ENCODE results near the gene PSMD2.

Gene PSMD2

DNA sequence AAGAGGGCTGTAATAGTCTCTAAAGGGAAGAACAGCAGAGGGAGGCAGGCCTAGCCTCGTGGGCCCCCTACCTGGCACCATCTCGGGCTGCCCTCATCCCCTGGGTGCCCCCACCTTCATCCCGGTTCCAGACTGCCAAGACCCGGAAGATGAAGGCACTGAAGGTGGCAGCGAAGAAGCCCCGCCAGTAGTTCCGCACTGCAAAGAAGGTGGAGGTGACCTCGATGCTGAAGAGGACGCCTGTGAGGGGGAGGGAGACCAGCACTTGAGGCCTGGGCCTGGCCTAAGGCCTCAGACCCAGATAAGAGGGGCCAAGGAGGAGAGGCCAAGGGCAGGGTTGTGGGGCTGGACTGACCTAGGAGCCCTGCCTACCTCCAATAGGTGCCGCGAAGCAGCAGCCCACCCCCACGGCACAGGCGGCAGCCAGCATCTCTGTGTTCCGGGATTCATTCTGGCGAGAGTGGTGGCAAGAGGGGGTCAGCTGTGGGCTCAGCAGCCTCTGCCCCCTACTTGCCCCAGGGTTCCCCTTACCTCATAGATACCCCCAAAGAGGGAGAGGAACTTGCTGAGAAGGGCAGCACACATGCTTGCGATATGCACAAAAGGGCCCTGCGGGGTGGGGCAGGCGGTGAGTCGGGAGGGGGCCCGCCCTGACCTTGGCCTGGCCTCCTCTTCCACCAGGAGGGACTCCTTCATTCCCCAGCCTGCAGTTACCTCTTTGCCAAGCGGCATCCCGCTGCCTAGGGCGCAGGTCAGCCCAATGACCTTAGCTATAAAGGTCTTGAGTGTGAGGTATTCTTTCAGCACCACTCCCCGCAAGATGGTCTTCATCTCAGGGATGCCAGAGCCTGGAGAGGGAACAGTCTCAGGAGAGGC, 58.4 kb downstream of the PSMD2 start:
- no peak for DNase-seq (ENCODE audit: low read depth)

DNA sequence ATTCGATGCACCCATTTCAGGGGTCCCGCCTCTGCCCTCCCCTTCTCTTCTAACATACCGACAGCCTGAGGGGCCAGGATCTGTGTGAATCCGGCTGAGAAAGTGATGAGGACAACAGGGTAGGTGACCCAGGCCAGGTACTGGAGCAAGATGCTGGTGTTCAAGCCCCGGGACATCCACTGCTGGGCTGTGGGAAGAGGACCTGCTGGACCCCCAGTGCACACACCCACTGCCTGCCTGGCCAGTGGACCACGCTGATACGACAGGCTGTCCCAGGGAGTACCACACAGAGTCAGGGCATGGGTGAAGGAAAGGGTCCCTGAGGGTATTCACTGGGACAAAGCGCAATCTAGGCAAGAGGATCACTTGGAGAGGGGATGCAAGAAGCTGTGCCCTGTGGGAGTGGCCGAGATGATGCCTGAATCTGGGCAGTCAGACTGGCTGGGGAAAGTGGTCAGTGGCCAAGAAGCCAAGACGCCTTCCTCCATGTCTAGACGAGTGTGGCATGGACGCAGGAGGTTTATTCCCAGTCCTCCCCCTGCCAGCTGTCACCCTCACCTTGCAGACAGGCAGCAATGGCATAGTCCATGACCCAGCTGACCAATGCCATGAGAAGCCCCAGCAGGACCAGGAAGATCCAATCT, 59.2 kb downstream of the PSMD2 start:
- DNase-seq (ENCODE audit: low read depth) = no peak
